Raji (cell line): ENCODE results near the gene TMEM270.

Source experiments
- POLR2A ChIP-seq: IDR thresholded peaks from 2 replicates; pipeline ENCODE4 v1.6.1; 2011; ENCODE audit warnings: low read depth, low read length, control low read depth; ENCODE audit not compliant: insufficient read depth

Gene TMEM270

GRCh38 chr7:73830681-73831583 lies 30.0 kb upstream of the TMEM270 start, which contains the start of gene CLDN4:
Gene CLDN4 (plus strand): TSS chr7:73830996. CDS start chr7:73831202, 206 bp downstream.
- no peak for TF ChIP-seq POLR2A

GRCh38 chr7:73831584-73831833 lies 29.4 kb upstream of the TMEM270 start:
- TF ChIP-seq POLR2A = no peak

- no peak for TF ChIP-seq POLR2A
These were observed 28.9 kb upstream of the TMEM270 start for GRCh38 chr7:73831834-73832651.

GRCh38 chr7:73832806-73833205 lies 28.2 kb upstream of the TMEM270 start:
- no peak for TF ChIP-seq POLR2A

- TF ChIP-seq POLR2A = no peak
These were observed 27.6 kb upstream of the TMEM270 start for GRCh38 chr7:73833251-73833919.

- TF ChIP-seq POLR2A = no peak
These were observed 26.2 kb upstream of the TMEM270 start for GRCh38 chr7:73834626-73835191.

GRCh38 chr7:73838642-73839041 lies 22.3 kb upstream of the TMEM270 start:
- TF ChIP-seq POLR2A = no peak

- TF ChIP-seq POLR2A = no peak
These were observed 21.7 kb upstream of the TMEM270 start for GRCh38 chr7:73839290-73839689.

- no peak for TF ChIP-seq POLR2A
These were observed 20.9 kb upstream of the TMEM270 start for GRCh38 chr7:73839743-73840714.

- TF ChIP-seq POLR2A = no peak
These were observed 20.1 kb upstream of the TMEM270 start for GRCh38 chr7:73840715-73841379.

- TF ChIP-seq POLR2A = no peak
These were observed 19.3 kb upstream of the TMEM270 start for GRCh38 chr7:73841689-73842066.

- peak; percentile 67 for TF ChIP-seq POLR2A
These were observed 18.6 kb upstream of the TMEM270 start, which contains the start of gene METTL27 for GRCh38 chr7:73842067-73842976. Gene METTL27 (minus strand): TSS chr7:73842516. CDS start chr7:73842140, 376 bp downstream.
